Neural cell (in vitro differentiated cells): ENCODE data around the gene FHL3.

Experiments used
- EP300 ChIP-seq: fragments of 450-650 bp; conservative IDR thresholded peaks from 2 replicates; pipeline ENCODE4 v1.6.1; 2014; ENCODE audit warnings: antibody characterized with exemption, mild to moderate bottlenecking, moderate library complexity; ENCODE audit not compliant: poor library complexity, severe bottlenecking
- EZH2 ChIP-seq: fragments of 200-600, 300-800 bp; shearing (Covaris generic), sonication (generic); IDR thresholded peaks from 2 replicates; pipeline ENCODE4 v1.6.1; 2014; ENCODE audit warnings: antibody characterized with exemption, low read length, borderline replicate concordance, mild to moderate bottlenecking; ENCODE audit not compliant: insufficient read depth, poor library complexity, severe bottlenecking
- MXI1 ChIP-seq: fragments of 450-650 bp; conservative IDR thresholded peaks from 2 replicates; pipeline ENCODE4 v1.6.1; 2014; ENCODE audit warnings: antibody characterized with exemption, mild to moderate bottlenecking; ENCODE audit not compliant: poor library complexity, severe bottlenecking
- POLR2AphosphoS5 ChIP-seq: IDR thresholded peaks from 2 replicates; pipeline ENCODE4 v1.6.1; 2012
- RAD21 ChIP-seq: fragments of 450-650 bp; conservative IDR thresholded peaks from 2 replicates; pipeline ENCODE4 v1.6.1; 2014; ENCODE audit warnings: antibody characterized with exemption, mild to moderate bottlenecking, moderate library complexity
- SMC3 ChIP-seq: fragments of 450-650 bp; conservative IDR thresholded peaks from 2 replicates; pipeline ENCODE4 v1.6.1; 2014; ENCODE audit warnings: antibody characterized with exemption, mild to moderate bottlenecking, moderate library complexity; ENCODE audit not compliant: poor library complexity
- TAF1 ChIP-seq: IDR thresholded peaks from 2 replicates; pipeline ENCODE4 v1.6.1; 2012; ENCODE audit warnings: low read depth
- TF ChIP-seq, protein P1 (sequence below): fragments of 450-650 bp; IDR thresholded peaks from 2 replicates; pipeline ENCODE4 v1.5.1; 2014; ENCODE audit warnings: antibody characterized with exemption, mild to moderate bottlenecking, moderate library complexity; ENCODE audit not compliant: poor library complexity, severe bottlenecking
- TF ChIP-seq, protein P2 (sequence below): IDR thresholded peaks from 2 replicates; pipeline ENCODE4 v1.6.1; 2012; ENCODE audit warnings: borderline replicate concordance

DNA sequence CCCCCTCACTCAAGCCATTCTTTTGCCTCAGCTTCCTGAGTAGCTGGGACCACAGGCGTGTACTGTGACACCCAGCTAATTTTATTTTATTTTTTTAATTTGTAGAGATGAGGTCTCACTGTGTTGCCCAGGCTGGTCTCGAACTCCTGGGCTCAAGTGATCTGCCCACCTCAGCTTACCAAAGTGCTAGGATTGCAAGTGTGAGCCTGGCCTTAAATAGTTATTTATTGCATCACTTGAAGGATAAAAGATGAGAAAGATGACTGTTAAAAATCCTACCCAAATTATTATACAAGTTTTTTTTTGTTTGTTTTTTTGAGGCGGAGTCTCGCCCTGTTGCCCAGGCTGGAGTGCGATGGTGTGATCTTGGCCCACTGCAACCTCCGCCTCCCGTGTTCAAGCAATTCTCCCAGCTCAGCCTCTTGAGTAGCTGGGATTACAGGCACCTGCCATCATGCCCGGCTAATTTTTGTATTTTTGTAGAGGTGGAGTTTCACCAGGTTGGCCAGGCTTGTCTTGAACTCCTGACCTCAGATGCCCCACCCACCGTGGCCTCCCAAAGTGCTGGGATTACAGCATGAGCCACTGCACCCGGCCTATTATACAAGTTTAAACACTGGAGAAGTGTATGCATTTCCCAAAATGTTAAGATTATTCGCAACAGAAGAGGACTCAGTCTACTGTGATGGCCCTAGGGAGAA lies 9.6 kb upstream of the FHL3 start:
- TF ChIP-seq, protein P1, sequence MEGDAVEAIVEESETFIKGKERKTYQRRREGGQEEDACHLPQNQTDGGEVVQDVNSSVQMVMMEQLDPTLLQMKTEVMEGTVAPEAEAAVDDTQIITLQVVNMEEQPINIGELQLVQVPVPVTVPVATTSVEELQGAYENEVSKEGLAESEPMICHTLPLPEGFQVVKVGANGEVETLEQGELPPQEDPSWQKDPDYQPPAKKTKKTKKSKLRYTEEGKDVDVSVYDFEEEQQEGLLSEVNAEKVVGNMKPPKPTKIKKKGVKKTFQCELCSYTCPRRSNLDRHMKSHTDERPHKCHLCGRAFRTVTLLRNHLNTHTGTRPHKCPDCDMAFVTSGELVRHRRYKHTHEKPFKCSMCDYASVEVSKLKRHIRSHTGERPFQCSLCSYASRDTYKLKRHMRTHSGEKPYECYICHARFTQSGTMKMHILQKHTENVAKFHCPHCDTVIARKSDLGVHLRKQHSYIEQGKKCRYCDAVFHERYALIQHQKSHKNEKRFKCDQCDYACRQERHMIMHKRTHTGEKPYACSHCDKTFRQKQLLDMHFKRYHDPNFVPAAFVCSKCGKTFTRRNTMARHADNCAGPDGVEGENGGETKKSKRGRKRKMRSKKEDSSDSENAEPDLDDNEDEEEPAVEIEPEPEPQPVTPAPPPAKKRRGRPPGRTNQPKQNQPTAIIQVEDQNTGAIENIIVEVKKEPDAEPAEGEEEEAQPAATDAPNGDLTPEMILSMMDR, result no peak
- no peak for TF ChIP-seq POLR2AphosphoS5
- no peak for TF ChIP-seq EZH2
- TF ChIP-seq TAF1, result no peak
- no peak for TF ChIP-seq SMC3
- TF ChIP-seq EP300, result no peak
- TF ChIP-seq, protein P2, sequence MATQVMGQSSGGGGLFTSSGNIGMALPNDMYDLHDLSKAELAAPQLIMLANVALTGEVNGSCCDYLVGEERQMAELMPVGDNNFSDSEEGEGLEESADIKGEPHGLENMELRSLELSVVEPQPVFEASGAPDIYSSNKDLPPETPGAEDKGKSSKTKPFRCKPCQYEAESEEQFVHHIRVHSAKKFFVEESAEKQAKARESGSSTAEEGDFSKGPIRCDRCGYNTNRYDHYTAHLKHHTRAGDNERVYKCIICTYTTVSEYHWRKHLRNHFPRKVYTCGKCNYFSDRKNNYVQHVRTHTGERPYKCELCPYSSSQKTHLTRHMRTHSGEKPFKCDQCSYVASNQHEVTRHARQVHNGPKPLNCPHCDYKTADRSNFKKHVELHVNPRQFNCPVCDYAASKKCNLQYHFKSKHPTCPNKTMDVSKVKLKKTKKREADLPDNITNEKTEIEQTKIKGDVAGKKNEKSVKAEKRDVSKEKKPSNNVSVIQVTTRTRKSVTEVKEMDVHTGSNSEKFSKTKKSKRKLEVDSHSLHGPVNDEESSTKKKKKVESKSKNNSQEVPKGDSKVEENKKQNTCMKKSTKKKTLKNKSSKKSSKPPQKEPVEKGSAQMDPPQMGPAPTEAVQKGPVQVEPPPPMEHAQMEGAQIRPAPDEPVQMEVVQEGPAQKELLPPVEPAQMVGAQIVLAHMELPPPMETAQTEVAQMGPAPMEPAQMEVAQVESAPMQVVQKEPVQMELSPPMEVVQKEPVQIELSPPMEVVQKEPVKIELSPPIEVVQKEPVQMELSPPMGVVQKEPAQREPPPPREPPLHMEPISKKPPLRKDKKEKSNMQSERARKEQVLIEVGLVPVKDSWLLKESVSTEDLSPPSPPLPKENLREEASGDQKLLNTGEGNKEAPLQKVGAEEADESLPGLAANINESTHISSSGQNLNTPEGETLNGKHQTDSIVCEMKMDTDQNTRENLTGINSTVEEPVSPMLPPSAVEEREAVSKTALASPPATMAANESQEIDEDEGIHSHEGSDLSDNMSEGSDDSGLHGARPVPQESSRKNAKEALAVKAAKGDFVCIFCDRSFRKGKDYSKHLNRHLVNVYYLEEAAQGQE, result no peak
- no peak for TF ChIP-seq RAD21
- no peak for TF ChIP-seq MXI1
